Stimulated activated CD8-positive, alpha-beta memory T cell treated with anti-CD3 and anti-CD28 coated beads, Interleukin-4, amount 100 ng/mL, for 4 hours (primary cell): Measurements from ENCODE around the gene EFCAB8.
"Not testable (repeated sequence)": the region's sequence is repeated elsewhere in the genome, so short reads cannot be mapped to it uniquely, and the experiment has no call there.

ENCODE experiments used
- DNase-seq, 2 donors: peaks; one replicate each; pipeline ENCODE4 v3.0.0-alpha.2; 2020; ENCODE audit warnings: low read depth in 2 of 2, low spot score in 1 of 2

The EFCAB8 gene

DNA sequence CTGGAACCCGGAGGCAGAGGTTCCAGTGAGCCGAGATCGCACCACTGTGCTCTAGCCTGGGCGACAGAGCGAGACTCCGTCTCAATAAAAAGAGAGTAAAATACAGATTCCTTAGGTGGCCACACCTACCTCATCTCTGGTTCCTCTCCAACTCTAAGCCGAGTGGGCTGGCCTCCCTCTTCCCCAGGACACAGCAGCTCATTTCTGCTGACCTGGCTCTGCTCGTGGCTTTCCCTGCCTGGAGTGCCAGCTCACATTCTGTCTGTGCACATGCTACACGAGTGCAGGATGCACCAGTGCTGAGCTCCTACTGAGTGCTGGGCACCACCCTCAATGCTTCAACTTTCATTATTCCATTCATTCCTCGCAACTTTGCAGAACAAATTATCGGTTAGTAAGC is 28.8 kb downstream of the EFCAB8 start:
- no peak for DNase-seq

DNA sequence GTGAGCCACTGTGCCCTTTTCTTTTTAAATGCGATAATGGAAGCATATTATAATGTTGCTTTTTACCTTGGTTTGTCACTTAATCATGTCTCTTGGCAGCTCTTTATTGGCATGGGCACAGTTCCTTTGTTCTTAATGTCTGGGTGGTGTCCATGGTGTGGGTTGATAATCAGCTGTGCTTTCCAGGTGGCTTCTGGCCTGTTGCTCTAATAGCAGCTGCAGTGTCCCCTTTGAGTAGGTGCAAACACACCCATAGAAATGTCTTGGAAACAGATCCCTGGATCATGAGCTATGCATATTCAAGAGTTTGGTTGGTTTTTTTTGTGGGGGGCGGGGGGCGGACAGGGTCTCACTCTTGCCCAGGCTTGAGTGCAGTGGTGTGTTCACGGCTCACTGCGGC is 29.9 kb downstream of the EFCAB8 start:
- no peak for DNase-seq

- DNase-seq, result no peak
These were observed 30.6 kb downstream of the EFCAB8 start for GRCh38 chr20:32889281-32889680.

GRCh38 chr20:32891491-32891890 is 32.8 kb downstream of the EFCAB8 start:
- DNase-seq, result no peak

DNA sequence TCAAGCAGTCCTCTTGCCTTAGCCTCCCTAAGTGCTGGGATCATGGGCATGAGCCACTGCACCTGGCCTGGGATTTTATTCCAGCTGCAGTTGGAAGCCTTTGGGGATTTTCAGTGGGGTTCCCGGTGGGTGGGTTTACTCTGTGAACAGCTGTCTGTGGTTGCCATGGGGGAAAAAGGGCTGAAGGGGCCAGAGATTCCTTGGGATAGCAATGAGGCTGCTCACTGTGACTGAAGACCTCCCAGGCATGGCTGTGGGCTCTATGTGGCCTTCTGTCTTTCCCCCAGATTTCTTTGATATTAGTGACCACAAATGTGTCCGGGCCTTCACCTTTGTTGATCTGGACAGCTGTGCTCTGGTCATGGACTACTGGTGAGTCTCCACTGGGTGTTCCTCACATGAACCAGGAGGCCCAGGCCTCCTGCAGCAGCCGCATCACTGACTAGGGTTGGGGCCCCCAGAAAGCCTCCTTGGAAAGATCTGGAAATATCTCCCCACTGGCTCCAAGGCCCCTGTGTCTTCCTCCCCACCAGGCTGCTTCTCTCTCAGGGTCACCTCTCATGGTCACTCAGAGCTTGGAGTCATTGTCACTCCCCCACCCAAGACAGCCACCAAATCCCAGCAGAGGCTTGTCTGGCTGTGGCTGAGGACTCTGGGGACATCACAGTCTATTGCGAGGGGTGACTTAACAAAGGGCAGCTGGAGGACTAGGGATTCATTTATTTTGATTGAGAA is 33.4 kb downstream of the EFCAB8 start:
- DNase-seq, result no peak

DNA sequence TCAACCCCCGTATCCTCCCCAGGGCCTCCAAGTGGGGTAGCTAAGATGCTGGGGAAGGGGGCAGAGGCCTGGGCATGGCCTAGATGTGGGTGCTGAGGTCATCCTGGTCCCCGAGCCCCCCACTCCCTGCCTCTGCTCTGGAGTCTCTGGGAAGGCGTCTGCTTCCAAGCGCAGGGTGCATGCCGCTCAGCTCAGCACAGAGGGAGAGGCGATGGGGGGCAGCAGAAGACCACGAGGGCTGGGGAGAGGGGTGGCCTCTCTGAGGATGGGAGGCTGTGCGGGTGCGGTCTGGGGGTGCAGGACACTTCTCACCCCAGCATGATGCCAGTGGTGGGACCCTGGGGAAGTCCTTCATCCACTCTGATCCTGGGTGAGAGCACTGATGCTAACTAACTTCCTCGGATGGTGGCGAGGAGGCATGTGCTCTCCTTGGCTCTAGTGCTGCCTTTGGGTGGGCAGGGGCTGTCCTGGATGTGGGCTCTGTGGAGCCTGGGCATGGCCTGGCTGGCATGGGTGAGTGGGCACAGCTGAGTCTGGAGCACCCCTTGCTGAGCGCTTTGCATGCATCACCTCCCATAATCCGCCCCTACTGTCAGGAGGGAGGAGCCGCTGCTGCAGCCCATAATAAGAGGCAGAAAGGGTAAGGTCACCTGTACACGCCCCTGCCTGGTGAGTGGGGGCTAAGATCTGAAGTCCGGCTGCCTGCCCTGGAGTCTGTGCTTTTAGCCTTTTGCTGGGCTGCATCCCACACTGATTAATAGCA is 34.7 kb downstream of the EFCAB8 start:
- no peak for DNase-seq

DNA sequence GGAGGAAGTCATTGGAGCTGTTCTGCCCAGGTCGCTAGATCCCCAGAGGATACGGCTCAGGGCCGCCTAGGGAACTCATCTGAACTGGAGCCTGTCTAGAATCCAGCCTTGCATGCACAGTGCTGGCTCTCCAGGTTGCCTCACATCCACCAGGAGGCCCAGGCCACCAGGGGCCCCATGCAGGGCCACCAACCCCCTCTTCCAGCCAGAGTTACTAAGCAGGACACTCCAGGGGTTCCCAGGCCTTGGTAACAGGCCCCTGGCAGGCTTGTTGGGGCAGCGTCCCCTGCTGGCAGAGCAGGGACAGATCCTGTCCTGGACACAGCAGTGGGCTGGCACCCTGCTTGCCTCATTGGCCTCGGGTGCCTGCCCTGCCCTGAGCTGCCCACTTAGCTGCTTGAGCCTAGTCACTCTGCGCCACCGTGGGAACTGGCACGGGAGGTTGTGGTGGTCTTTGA is 35.3 kb downstream of the EFCAB8 start:
- no peak for DNase-seq

DNA sequence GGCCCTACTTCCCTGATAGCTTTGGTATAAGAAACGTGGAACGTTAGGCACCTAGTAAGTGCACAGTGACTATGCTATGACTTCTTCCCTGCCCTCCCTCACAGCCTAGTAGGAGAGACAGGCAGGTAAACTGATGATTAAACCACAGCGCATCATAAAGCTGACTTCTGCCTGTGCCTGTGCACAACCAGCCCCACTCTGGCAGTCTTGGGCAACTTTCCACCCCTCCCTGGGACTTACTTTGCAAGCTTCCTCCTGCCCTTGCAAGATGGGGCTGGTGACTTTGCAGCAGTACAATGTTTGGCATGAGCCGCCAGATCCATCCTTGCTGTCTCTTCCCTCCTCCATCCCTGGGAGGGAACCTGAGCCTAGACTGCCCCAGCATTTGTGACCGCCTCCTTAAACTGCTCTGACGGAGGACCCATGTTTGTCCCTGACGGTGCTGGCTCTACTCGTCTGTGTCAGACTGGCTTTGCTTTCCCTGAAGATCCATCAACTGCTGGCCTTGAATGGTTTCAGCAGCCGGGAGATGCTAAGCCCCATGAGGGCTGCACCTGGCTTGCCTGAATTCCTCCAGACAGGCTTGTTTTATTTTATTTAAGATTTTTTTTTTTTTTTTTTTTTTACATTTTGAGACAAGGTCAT is 36.1 kb downstream of the EFCAB8 start:
- DNase-seq, result no peak

- DNase-seq, result no peak
These were observed 38.0 kb downstream of the EFCAB8 start for GRCh38 chr20:32896521-32897280.

- DNase-seq, result no peak
These were observed 40.0 kb downstream of the EFCAB8 start for GRCh38 chr20:32898729-32899128.

GRCh38 chr20:32902456-32903420 is 44.0 kb downstream of the EFCAB8 start:
- peak; percentile 21 to 37 for DNase-seq

GRCh38 chr20:32903666-32904175 is 45.0 kb downstream of the EFCAB8 start:
- DNase-seq, result no peak

- not testable (repeated sequence) for DNase-seq
These were observed 46.0 kb downstream of the EFCAB8 start for GRCh38 chr20:32904678-32905077.

DNA sequence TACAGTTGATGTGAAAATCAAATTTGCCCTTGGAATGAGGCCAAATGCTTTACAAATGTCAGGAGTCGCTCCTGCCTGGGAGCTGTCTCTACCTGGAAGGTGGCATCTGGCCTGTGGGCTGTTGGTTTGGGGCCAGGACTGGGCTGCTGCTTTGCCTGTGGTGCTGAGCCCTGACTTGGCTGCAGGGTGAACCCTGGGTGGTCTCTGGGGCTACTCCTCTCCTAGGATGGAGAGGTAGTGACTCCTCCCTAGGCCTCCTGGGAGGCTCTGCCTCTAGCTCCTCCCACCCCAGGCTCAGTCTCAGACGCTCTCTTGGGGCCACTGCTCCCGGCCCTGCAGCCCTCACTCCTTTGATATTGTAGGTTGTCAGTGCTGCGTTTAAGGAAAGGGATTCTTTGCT is 47.5 kb downstream of the EFCAB8 start:
- no peak for DNase-seq

GRCh38 chr20:32906871-32907495 is 48.3 kb downstream of the EFCAB8 start:
- no peak for DNase-seq

DNA sequence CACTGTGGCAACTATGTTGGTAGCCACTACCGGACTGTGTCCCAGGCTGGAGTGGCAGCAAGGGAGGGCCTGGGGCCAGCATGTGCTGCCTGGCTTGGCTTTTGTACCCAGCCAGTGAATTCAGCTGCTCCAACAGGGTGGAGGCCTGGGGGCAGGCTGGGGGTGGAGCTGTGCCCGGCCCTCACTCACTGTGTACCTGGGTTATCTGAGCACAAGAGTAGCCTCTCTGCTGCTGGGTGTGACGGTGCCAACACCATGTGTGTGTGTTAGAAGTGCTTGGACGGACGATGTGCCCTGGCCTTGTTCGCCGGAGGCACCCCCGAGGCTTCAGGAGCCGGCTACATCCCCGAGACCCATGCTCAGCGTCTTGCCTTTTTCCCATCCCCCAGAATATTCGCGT is 49.2 kb downstream of the EFCAB8 start:
- no peak for DNase-seq

GRCh38 chr20:32908334-32909292 is 49.9 kb downstream of the EFCAB8 start:
- peak; percentile 8 to 57 for DNase-seq

DNA sequence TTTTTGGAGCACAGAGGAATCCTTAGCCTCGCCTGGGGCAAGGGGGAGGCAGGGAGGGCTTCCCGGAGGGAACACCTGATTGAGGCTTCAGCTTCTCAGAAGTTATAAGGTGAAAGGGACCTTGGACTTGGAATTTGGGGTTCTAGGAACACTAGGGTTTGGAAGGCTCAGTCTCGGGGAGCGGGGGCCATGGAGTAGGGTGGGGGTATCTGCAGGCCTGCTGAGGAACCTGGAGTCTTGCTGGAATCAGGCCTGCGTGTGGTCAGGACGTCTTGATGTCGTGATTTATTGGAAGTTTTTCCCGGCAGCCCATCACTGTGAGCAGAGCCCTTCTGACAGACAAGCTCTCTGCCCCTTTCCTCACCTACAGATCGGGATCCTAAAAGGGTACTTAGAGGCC is 50.7 kb downstream of the EFCAB8 start:
- DNase-seq, result no peak
